Gastroesophageal sphincter (tissue), 3 donors: ENCODE results near the gene VPS13D.

Experiments
- EP300 ChIP-seq: sonication (generic); formaldehyde crosslinking; IDR thresholded peaks from one replicate; pipeline ENCODE4 v1.6.1; 2017; ENCODE audit warnings: antibody characterized with exemption, mild to moderate bottlenecking
- POLR2A ChIP-seq, 2 donors: fragments of 450-650 bp; IDR thresholded peaks; one replicate each; pipeline ENCODE4 v1.6.1; 2017; ENCODE audit warnings: antibody characterized with exemption in 2 of 2, mild to moderate bottlenecking in 2 of 2, moderate library complexity in 1 of 2
- POLR2AphosphoS5 ChIP-seq: sonication (generic); formaldehyde crosslinking; IDR thresholded peaks from one replicate; pipeline ENCODE4 v1.6.1; 2017; ENCODE audit warnings: antibody characterized with exemption
- TF ChIP-seq, protein P1 (sequence below), 4 experiments: fragments of 200-600 bp in 2 of 4; fragments of 450-650 bp in 2 of 4; sonication (generic) in 1 of 4; IDR thresholded peaks; one replicate each; pipeline ENCODE4 v1.5.1; 2017 to 2019; ENCODE audit warnings: antibody characterized with exemption in 4 of 4, mild to moderate bottlenecking in 2 of 4, moderate library complexity in 2 of 4

DNA sequence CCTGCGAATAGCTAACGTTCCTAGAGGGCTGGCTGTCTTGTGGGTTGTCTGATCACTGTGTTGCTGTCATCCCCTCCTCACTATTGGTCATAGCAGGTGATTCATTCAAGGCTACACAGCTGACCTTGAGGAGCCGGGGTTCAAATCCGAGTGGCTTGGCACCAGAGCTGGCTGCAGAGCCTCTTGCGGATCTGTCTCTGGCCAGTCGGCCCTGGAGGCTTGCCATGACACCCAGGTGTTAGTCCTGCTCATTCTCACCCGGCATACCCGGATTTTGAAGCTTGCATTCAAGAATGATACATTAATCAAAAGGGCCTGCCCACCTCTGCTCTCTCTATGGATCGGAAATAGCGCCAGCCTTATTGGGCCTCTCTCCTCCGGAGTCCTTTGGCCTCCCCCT is 277.8 kb downstream of the VPS13D start:
- TF ChIP-seq, protein P1, sequence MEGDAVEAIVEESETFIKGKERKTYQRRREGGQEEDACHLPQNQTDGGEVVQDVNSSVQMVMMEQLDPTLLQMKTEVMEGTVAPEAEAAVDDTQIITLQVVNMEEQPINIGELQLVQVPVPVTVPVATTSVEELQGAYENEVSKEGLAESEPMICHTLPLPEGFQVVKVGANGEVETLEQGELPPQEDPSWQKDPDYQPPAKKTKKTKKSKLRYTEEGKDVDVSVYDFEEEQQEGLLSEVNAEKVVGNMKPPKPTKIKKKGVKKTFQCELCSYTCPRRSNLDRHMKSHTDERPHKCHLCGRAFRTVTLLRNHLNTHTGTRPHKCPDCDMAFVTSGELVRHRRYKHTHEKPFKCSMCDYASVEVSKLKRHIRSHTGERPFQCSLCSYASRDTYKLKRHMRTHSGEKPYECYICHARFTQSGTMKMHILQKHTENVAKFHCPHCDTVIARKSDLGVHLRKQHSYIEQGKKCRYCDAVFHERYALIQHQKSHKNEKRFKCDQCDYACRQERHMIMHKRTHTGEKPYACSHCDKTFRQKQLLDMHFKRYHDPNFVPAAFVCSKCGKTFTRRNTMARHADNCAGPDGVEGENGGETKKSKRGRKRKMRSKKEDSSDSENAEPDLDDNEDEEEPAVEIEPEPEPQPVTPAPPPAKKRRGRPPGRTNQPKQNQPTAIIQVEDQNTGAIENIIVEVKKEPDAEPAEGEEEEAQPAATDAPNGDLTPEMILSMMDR (IDR thresholded peaks at IDR 0.05), result no peak
- TF ChIP-seq POLR2A (IDR thresholded peaks at IDR 0.05), result no peak
- no peak for TF ChIP-seq EP300
- no peak for TF ChIP-seq POLR2AphosphoS5
